Central memory CD4-positive, alpha-beta T cell (primary cell): ENCODE data around the gene ROMO1.
"Not testable (repeated sequence)": the region's sequence is repeated elsewhere in the genome, so short reads cannot be mapped to it uniquely, and the experiment has no call there.

ENCODE experiments used
- DNase-seq: peaks from one replicate; pipeline ENCODE4 v3.0.0; 2022

The ROMO1 gene

GRCh38 chr20:35731862-35732643, 32.8 kb downstream of the ROMO1 start:
- DNase-seq = no peak

GRCh38 chr20:35732644-35732982, 33.4 kb downstream of the ROMO1 start:
- no peak for DNase-seq

- DNase-seq = no peak
These were observed 35.2 kb downstream of the ROMO1 start for GRCh38 chr20:35734374-35734773.

DNA sequence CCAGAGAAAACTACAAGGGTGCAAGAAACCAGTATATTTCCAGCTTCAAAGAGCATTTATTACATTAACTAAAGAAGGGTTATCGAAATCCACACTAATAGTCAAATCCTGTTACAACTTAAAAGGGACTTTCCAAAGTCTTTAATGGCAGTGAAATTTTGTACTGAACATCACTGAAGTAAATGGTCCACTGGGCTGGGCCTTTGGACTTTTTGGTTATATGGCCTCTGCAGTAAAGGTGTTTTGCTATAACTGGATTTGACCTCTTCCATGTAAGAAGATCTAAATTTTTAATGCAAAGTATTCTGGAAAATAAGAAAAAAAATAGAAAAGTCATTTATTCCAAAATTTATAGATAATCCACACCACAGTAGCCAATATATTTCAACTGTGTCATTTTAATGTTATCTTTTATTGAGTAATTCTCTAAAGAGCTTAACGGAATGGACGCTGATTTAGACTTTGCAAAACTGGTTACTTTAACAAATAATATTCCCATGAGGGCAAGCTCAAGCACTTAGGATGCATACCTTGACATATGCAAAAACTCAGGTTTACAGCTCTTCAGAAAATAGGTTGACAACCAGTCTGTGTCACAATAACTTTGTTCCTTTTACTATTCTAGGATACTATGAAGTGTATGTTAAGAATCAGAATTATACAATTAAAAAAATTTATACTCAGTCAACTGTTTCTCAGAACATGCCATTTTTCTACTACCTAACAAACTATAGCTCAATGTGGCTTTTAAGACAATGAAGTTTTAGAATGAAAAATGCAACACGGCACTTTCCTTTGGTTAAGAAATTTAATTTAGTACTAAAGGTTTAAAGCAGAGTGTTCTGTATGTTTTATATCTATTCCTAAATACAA, 35.8 kb downstream of the ROMO1 start:
- no peak for DNase-seq

GRCh38 chr20:35735826-35736470, 36.7 kb downstream of the ROMO1 start:
- no peak for DNase-seq

DNA sequence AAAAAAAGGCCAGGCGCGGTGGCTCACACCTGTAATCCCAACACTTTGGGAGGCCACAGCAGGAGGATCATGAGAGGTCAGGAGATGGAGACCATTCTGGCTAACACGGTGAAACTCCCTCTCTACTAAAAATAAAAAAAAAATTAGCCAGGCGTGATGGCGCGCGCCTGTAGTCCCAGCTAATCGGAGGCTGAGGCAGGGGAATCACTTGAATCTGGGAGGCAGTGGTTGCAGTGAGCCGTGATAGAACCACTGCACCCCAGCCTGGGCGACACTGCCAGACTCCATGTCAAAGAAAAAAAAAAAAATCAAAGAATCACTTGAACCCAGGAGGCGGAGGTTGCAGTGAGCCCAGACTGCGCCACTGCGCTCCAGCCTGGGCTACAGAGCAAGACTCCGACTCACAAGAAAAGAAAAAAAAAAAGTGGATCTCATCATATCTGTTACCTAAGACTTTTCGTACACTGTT, 38.7 kb downstream of the ROMO1 start:
- DNase-seq = no peak

- DNase-seq = no peak
These were observed 39.4 kb downstream of the ROMO1 start for GRCh38 chr20:35738410-35739179.

DNA sequence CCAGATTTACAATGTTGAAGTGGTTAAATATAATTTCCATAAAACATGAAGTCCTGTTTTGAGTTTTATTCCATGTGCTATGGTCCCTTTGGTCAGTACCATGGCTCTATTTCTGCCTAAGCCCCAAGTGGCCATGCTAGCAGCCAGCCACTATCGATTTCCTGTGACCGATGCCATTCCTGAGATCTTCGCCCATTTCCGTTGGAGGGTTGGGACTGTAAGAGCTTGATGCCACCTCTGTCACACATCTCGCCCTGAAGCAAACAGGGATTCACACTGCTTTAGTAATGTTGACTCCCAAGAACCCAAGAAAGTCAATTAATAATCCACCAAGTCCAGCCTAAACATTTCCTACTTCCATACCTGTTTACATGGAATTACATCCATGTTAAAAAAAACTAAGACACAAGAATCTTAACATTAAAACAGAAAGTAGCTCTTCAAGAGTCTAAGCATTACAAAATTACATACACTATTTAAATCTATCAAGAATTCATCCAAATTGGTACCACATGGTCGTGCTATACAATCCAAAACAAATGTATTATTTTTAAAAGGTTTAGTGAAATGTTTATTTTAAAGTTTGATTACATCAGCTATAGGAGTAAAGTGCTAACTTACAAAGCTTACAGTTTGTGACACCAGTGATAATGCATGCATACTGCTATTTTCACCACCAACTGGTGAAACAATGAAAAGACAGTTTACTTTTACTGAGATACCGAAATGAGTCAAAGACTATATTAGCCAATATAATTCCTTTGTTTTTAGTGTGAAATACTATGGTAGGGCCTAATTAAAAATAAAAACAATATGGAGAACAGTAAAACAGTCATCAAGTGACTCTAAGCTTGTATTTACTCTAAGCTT, 40.3 kb downstream of the ROMO1 start:
- DNase-seq = no peak

- DNase-seq = peak; percentile 100
These were observed 42.9 kb downstream of the ROMO1 start, which contains the start of gene RBM39 for GRCh38 chr20:35741892-35742740. Gene RBM39 (minus strand): TSS chr20:35742260. CDS start chr20:35740874, 1,386 bp downstream.

GRCh38 chr20:35742741-35743523, 43.7 kb downstream of the ROMO1 start:
- peak; percentile 36 for DNase-seq

DNA sequence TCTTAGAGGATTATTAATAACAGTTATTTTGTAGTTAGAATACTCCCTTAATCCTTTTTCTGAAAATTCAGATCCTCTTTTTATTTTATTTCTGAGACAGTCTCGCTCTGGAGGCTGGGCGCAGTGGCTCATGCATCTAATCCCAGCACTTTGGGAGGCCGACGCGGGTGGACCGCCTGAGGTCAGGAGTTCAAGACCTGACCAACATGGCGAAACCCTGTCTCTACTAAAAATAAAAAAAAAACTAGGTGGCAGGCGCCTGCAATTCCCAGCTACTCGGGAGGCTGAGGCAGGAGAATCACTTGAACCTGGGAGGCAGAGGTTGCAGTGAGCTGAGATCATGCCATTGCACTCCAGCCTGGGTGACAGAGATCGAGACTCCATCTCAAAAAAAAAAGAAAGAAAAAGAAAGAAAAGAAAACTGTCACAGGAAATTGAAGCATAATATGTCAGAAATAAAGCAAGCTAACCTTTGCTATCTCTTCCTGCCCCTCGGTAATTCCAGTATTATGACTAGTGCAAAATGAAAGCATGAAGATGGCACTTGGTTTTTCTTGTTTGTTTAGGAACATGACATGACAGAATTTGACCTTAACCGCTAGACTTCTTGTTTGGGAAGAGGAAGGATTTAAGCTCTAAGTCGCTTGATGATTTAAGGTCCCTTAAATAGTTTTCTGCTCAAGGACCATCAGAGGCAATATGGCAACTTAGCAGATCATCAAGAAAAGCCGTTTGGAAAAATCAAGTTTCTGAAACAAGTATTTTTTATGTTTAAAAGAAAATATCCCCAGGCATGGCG, 44.7 kb downstream of the ROMO1 start:
- no peak for DNase-seq

- DNase-seq = not testable (repeated sequence)
These were observed 45.3 kb downstream of the ROMO1 start for GRCh38 chr20:35744492-35744841.
